Coronary artery (tissue), 2 donors: Measurements from ENCODE around the gene COQ10B.
A peak's percentile ranks its signal among the peaks of the same experiment; 100 is the strongest.

ENCODE experiments used
- DNase-seq: peaks from one replicate; pipeline ENCODE4 v3.0.0-alpha.2; 2017; ENCODE audit warnings: low spot score
- H3K27ac ChIP-seq, 2 donors: fragments of 200-600 bp; sonication (generic); one replicate each; pipeline ENCODE4 v1.5.1; 2016 to 2019
- H3K4me3 ChIP-seq: fragments of 200-600 bp; sonication (generic); 2 replicates; pipeline ENCODE4 v1.5.1; 2016; ENCODE audit warnings: mild to moderate bottlenecking, moderate library complexity
- CTCF ChIP-seq: fragments of 200-600 bp; sonication (generic); IDR thresholded peaks from one replicate; pipeline ENCODE4 v1.5.1; 2019; ENCODE audit warnings: antibody characterized with exemption

COQ10B gene

GRCh38 chr2:197496695-197497094 lies 43.3 kb downstream of the COQ10B start:
- DNase-seq = no peak
- no peak overlapping the region for H3K27ac ChIP-seq
- no peak for TF ChIP-seq CTCF
- H3K4me3 ChIP-seq = no peak overlapping the region

- H3K4me3 ChIP-seq = peak overlapping the region; percentile 93
Observed at GRCh38 chr2:197497326-197497725, 44.0 kb downstream of the COQ10B start.

GRCh38 chr2:197498235-197498936 lies 45.0 kb downstream of the COQ10B start:
- no peak for DNase-seq
- Histone ChIP-seq H3K4me3 (peak overlapping the region; percentile 93), H3K27ac (peak overlapping the region; percentile 95 to 97)
- no peak for TF ChIP-seq CTCF

More at GRCh38 chr2:197497326-197497725, 44.0 kb downstream of the COQ10B start:
- no peak overlapping the region for H3K27ac ChIP-seq
- DNase-seq = no peak
- TF ChIP-seq CTCF = no peak

GRCh38 chr2:197498937-197499593 lies 45.7 kb downstream of the COQ10B start:
- peak overlapping the region; percentile 93 for H3K4me3 ChIP-seq
- DNase-seq = peak; percentile 84
- peak overlapping the region; percentile 95 to 97 for H3K27ac ChIP-seq
- TF ChIP-seq CTCF = no peak

- Histone ChIP-seq H3K27ac (peak within 1 kb of the TSS; percentile 95 to 97), H3K4me3 (peak within 1 kb of the TSS; percentile 93)
- DNase-seq = peak; percentile 99
- no peak for TF ChIP-seq CTCF
Observed at GRCh38 chr2:197499594-197500502, 46.5 kb downstream of the COQ10B start, which contains the start of the genes HSPD1 and HSPE1. HSPD1 (minus strand) TSS chr2:197499840; CDS start chr2:197498848, 992 bp downstream. HSPE1 (plus strand) TSS chr2:197500379; CDS start chr2:197500437, 58 bp downstream.

GRCh38 chr2:197500503-197501131 lies 47.3 kb downstream of the COQ10B start:
- peak overlapping the region; percentile 95 to 97 for H3K27ac ChIP-seq
- TF ChIP-seq CTCF = no peak
- H3K4me3 ChIP-seq = peak overlapping the region; percentile 93
- no peak for DNase-seq
